ENCODE data around the gene OTOA. TPM values are rescaled to one million over a fixed set of nuclear protein-coding genes. Genes with fewer than 3 reads are reported as not detected.
"Not testable (repeated sequence)": the region's sequence is repeated elsewhere in the genome, so short reads cannot be mapped to it uniquely, and the experiment has no call there.

The OTOA gene
- total RNA-seq, 4 donors from 2014 or later = not detected

- H3K27me3 ChIP-seq = no peaks in the 10 kb centered on the region
- no peak for DNase-seq
- no peak for TF ChIP-seq CTCF (IDR thresholded peaks at IDR 0.05)
- TF ChIP-seq POLR2A (IDR thresholded peaks at IDR 0.05) = no peak
- H3K9me3 ChIP-seq = no peaks in the 10 kb centered on the region
- H3K4me1 ChIP-seq = no peaks in the 10 kb centered on the region
- peaks cover 0 to 5% (median 0%) of the 10 kb centered on the region in 3 donors for H3K36me3 ChIP-seq
- H3K4me3 ChIP-seq = no peak overlapping the region
- H3K27ac ChIP-seq = no peak overlapping the region
Observed at GRCh38 chr16:21620592-21620991, 43.2 kb upstream of the OTOA start.

DNA sequence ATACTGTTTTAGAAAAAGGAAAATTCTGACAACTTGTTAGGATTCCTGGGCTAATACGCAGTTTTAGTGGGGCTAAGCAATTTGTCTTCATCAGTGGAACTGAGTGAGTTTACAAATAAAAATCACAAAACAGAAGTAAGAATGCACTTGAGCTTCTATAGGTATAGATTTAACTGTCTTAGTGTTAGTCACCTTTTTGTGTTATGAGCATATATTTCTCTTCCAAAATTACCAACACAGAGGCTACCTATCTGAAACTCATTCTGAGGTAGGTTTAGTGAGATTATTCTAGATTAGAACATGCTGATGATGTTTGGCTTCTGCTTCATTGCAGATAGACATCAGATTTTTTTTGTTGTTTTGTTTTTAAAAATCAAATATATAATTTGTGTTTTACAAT is 41.2 kb upstream of the OTOA start:
- DNase-seq = no peak
- H3K9me3 ChIP-seq = no peaks in the 10 kb centered on the region
- no peaks in the 10 kb centered on the region for H3K27me3 ChIP-seq
- H3K4me1 ChIP-seq = peaks cover 0 to 16% (median 0%) of the 10 kb centered on the region in 4 donors
- no peak overlapping the region for H3K27ac ChIP-seq
- TF ChIP-seq POLR2A (IDR thresholded peaks at IDR 0.05) (no peak), CTCF (IDR thresholded peaks at IDR 0.05) (no peak)
- peaks cover 0 to 5% (median 0%) of the 10 kb centered on the region in 3 donors for H3K36me3 ChIP-seq
- H3K4me3 ChIP-seq = no peak overlapping the region

GRCh38 chr16:21625026-21625425 is 38.7 kb upstream of the OTOA start:
- Histone ChIP-seq H3K27me3 (no peaks in the 10 kb centered on the region), H3K27ac (peak overlapping the region in 1 of 4 donors; percentile 3), H3K4me3 (no peak overlapping the region), H3K4me1 (peaks cover 0 to 16% (median 0%) of the 10 kb centered on the region in 4 donors), H3K36me3 (peaks cover 0 to 13% (median 0%) of the 10 kb centered on the region in 3 donors), H3K9me3 (no peaks in the 10 kb centered on the region)
- DNase-seq = no peak
- TF ChIP-seq POLR2A (IDR thresholded peaks at IDR 0.05) (no peak), CTCF (IDR thresholded peaks at IDR 0.05) (no peak)

DNA sequence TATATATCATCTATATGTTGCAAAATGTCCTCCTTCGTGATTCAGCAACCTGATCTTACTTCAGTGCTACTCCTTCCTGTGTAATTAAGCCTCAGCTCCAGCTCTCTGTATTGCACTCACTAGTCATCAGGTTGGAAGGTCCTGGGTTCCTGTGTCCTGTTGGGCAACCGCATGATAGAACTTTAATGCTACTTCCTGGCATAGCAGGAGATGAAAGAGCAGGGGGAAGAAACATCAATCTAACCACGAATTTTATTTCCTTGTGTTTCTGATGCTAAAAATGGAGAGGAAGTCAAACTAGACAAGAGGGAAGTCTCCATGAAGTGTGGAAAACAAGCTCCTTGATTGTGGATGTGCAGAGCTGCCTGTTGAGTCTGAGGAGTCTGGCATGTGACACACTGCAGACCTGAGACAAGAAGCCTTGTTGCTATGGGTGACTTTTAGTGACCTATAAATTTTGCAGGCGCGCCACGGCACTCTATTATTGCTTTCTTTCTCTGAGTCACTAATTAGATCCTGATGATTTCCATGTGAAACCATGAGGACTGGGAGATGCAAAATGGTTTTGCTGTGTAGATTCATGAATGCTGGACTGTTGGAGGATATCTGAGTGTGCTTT is 37.0 kb upstream of the OTOA start:
- peaks cover 0 to 17% (median 0%) of the 10 kb centered on the region in 3 donors for H3K36me3 ChIP-seq
- no peaks in the 10 kb centered on the region for H3K9me3 ChIP-seq
- no peak overlapping the region for H3K4me3 ChIP-seq
- peak overlapping the region in 1 of 4 donors; percentile 31 for H3K27ac ChIP-seq
- DNase-seq = no peak
- TF ChIP-seq POLR2A (IDR thresholded peaks at IDR 0.05) = no peak
- peaks cover 0 to 16% (median 0%) of the 10 kb centered on the region in 4 donors for H3K4me1 ChIP-seq
- H3K27me3 ChIP-seq = no peaks in the 10 kb centered on the region

DNA sequence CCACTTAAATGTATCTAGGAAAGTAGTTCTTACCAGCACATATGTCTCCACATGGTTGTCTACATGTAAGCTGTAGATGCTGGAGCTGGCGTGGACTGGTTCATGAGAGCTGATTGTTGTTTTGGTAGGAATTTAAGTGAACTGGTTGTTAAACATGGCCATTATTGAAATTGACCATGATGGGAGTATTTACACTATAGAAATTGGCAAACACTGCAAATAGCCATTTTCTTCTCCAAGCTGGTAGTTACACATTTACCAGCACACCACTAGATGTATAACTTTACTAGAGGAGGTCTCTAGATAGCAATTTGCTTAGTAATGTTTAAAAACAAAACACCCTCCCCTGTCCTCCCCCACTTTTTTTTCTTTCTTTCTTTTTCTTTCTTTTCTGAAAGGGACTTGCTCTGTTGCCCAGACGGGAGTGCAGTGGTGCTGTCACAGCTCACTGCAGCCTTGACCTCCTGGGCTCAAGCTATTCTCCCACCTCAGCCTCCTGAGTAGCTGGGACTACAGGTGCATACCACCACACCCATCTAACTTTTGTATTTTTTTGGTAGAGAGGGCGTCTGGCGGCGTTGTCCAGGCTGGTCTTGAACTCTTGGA is 35.5 kb upstream of the OTOA start:
- Histone ChIP-seq H3K36me3 (peaks cover 0 to 21% (median 0%) of the 10 kb centered on the region in 3 donors), H3K9me3 (no peaks in the 10 kb centered on the region), H3K4me1 (peaks cover 0 to 16% (median 0%) of the 10 kb centered on the region in 4 donors), H3K27me3 (no peaks in the 10 kb centered on the region), H3K4me3 (no peak overlapping the region), H3K27ac (no peak overlapping the region)
- no peak for DNase-seq
- no peak for TF ChIP-seq POLR2A (IDR thresholded peaks at IDR 0.05)
- TF ChIP-seq CTCF (IDR thresholded peaks at IDR 0.05) = no peak

DNA sequence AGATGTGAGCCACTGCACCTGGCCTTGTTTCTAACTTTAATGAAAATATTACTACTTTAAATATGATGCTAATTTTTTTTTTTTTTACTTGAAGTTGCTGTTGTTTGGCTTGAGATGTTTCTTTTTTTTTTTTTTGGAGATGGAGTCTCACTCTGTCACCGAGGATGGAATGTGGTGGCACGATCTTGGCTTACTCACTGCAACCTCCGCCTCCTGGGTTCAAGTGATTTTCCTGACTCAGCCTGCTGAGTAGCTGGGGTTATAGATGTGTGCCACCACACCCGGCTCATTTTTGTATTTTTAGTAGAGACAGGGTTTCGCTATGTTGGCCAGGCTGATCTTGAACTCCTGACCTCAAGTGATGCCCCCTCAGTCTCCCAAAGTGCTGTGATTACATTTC is 35.0 kb upstream of the OTOA start:
- DNase-seq = no peak
- no peaks in the 10 kb centered on the region for H3K9me3 ChIP-seq
- no peaks in the 10 kb centered on the region for H3K27me3 ChIP-seq
- no peak overlapping the region for H3K27ac ChIP-seq
- no peak for TF ChIP-seq CTCF (IDR thresholded peaks at IDR 0.05)
- no peak for TF ChIP-seq POLR2A (IDR thresholded peaks at IDR 0.05)
- peaks cover 0 to 16% (median 0%) of the 10 kb centered on the region in 4 donors for H3K4me1 ChIP-seq
- peaks cover 0 to 21% (median 0%) of the 10 kb centered on the region in 3 donors for H3K36me3 ChIP-seq
- no peak overlapping the region for H3K4me3 ChIP-seq

GRCh38 chr16:21629616-21630539 is 33.9 kb upstream of the OTOA start:
- DNase-seq, H3K9me3 ChIP-seq, H3K27me3 ChIP-seq, H3K27ac ChIP-seq, H3K4me3 ChIP-seq: not testable (repeated sequence)
- peaks cover 0 to 16% (median 0%) of the 10 kb centered on the region in 4 donors for H3K4me1 ChIP-seq
- H3K36me3 ChIP-seq = peaks cover 0 to 21% (median 0%) of the 10 kb centered on the region in 3 donors

DNA sequence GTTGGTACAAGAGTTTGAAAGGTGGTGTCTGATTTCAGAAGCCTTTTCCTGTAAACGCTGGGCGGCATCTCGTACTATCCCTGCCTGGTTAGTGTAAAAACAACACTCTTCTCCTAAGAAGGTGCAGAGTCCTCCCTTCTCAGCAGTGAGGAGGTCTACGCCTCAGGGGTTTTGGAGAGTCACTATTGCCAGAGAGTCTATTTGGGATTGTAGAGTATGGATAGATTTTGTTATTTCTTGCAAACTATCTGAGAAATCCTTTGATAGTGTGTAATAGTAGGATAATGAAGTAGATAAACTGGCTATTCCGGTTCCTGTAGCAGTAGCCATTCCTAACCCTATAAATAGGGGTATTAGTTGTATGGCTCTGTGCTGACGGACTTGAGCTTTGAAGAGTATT is 32.9 kb upstream of the OTOA start:
- not testable (repeated sequence) for H3K4me3 ChIP-seq, H3K27me3 ChIP-seq, DNase-seq, H3K27ac ChIP-seq, H3K9me3 ChIP-seq
- H3K4me1 ChIP-seq = peaks cover 0 to 14% (median 0%) of the 10 kb centered on the region in 4 donors
- peaks cover 0 to 21% (median 0%) of the 10 kb centered on the region in 3 donors for H3K36me3 ChIP-seq
